Measurements from ENCODE around the gene CYP2W1.
"Not testable (repeated sequence)": the region's sequence is repeated elsewhere in the genome, so short reads cannot be mapped to it uniquely, and the experiment has no call there.

Gene CYP2W1, protein sequence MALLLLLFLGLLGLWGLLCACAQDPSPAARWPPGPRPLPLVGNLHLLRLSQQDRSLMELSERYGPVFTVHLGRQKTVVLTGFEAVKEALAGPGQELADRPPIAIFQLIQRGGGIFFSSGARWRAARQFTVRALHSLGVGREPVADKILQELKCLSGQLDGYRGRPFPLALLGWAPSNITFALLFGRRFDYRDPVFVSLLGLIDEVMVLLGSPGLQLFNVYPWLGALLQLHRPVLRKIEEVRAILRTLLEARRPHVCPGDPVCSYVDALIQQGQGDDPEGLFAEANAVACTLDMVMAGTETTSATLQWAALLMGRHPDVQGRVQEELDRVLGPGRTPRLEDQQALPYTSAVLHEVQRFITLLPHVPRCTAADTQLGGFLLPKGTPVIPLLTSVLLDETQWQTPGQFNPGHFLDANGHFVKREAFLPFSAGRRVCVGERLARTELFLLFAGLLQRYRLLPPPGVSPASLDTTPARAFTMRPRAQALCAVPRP

GRCh38 chr7:983004-983615 lies at the start of gene CYP2W1:
Gene CYP2W1 (plus strand): TSS chr7:983181. CDS start chr7:983212, 31 bp downstream.
- FAIRE-seq = no peak

DNA sequence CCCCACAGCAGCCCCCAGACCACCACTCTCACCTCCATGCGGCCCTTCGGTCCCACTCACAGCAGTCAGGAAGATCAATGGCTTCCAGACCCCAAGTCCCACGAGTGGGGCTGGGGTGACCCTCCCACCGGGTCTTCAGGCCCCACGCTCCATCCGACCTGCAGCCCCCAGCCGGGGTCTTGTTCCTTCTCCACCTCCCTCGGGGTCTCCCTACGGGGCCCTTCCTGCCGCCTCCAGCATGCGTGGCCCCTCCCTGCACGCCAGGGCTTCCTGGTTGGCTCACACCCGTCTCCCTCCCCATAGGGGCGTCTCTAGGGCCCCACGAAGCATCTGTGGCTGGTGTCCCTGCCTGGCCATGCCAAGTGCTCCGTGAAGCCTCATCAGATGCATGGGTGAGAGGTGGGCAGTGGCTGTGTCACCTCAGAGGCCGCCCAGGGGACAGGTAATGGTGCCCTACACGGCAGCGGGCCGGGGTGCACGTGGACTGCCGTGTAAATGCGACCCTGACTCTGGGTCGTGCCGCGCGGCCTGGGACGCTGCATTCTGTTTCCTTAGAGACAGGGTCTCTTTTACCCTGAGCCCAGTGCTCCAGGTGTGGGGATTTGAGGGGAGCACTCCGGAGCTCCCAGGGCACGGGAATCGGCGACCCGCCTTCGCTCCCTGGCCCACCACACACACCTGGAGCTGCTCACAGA lies 48.4 kb upstream of the CYP2W1 start:
- no peak for FAIRE-seq

- FAIRE-seq = no peak
Measured at GRCh38 chr7:935164-935873, 47.7 kb upstream of the CYP2W1 start.

- FAIRE-seq = no peak
Measured at GRCh38 chr7:935874-936385, 47.1 kb upstream of the CYP2W1 start.

- no peak for FAIRE-seq
Measured at GRCh38 chr7:936386-937054, 46.5 kb upstream of the CYP2W1 start.

DNA sequence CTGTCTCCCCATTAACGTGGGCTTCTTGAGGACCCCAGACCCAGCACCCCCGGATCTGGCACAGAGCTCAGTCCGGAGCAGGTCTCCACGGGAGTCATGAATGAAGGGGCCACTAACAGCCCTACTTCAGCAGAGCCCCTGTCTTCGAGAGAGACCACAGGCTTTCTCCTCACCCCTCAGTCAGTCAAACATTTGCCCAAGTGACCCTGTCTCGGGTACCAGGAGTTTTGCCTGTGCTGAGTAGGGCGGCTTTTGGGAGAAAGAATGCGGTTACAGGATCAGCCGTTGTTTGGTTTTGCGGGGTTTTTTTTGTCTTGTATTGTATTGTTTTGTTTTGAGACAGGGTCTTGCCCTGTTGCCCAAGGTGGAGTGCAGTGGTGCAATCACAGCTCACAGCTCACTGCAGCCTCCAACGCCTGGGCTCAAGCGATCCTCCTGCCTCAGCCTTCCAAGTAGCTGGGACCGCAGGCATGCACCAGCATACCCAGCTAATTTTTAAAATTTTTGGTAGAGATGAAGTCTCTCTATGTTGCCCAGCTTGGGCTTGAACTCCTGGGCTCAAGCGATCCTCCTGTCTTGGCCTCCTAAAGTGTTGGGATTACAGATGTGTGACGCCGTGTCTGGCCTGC lies 45.0 kb upstream of the CYP2W1 start:
- no peak for FAIRE-seq

DNA sequence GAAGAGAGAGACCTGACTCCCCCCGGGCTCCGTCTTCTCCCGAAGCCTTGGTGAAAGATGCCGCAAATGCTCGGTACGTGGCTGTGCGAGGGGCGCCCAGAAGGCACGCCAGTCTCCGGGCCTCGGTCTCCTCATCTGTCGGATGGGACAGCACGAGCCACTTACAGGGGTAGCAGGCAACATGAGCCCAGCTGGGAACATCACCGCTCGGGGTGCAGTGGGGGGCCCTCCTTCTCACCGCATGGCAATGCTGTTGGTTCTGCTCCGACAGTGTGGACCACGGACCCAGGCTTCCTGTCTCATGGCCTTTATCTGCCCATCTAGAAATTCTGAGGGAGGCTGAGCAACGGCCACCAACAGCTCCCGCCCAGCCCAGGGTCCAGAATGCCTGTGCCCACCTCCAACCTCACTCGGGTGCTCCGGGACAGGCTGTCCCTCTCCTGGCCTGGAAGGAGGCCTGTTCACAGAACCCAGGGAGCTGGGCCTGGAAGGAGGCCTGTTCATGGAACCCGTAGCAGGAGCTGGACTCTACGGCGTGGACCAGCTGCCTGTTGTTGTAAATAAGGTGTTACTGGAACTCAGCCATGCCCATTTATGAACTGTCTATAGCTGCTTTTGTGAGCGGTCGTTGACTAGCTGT lies 44.3 kb upstream of the CYP2W1 start:
- FAIRE-seq = no peak

- FAIRE-seq = no peak
Measured at GRCh38 chr7:939843-940242, 43.1 kb upstream of the CYP2W1 start.

- FAIRE-seq = no peak
Measured at GRCh38 chr7:940599-941408, 42.2 kb upstream of the CYP2W1 start.

DNA sequence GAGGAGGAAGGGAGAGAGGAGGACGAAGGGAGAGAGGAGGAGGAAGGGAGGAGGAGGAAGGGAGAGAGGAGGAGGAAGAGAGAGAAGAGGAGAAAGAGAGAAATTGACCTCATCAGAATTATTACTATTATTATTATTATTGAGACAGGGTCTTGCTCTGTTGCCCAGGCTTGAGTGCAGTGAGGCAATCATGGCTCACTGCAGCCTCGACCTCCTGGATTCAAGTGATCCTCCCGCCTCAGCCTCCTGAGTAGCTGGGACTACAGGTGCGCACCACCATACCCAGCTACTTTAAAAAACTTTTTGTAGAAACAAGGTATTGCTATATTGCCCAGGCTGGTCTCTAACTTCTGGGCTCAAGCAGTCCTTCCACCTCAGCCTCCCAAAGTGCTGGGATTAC lies 39.2 kb upstream of the CYP2W1 start:
- FAIRE-seq = not testable (repeated sequence)

- FAIRE-seq = no peak
Measured at GRCh38 chr7:944744-945143, 38.2 kb upstream of the CYP2W1 start.

DNA sequence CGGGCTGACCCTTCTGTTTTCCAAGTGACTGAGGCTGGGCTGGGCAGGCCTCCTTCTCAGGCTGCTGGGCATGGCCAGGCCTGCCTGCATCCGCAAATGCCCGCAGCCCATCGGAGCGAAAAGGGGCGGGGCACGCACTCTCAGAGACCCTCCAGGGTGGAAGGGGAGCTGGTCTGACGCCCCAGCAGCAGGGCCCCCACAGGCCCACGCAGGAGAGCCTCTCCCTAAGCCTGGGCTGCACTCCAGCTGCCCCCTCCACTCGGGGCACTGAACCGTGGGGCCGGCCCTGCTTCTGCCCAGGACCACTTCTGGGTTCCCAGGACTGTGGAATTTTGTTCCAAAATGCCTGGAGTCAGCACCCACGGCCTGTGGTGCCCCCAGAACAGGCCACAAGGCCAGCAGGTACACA lies 37.8 kb upstream of the CYP2W1 start:
- FAIRE-seq = no peak

DNA sequence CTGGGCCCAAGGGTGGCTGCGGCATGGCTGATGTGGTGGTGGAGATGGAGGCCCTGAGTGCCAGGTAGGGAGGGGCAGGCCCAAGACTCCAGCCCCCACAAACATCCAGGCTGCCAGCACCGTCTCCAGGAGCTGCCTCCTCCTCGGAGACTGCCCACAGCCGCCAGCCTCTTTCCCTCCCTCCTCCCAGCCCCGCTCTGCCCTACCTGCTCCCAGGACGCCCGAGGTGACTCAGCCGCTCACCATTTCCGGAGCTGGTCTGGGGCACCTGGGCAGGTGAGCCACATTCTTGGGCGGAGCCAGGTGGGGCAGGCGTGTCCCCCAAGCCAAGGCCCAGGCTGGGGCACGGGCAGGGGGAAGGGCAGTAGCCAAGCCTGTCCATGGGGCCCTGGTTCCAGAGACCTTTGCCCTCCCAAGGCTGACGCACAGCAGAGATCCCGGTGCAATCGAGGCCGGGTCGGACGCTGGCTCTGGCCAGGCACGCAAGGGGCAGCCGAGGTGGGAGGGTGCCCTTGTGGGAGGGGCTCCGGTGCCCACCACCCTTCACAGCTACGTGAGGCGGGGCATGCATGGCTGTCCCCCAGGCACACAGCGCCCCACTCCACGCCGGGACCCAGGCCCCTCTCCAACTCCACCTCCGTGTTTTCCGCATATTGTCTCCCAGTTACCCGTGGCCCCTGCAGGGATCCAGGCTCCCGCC lies 37.3 kb upstream of the CYP2W1 start:
- no peak for FAIRE-seq

DNA sequence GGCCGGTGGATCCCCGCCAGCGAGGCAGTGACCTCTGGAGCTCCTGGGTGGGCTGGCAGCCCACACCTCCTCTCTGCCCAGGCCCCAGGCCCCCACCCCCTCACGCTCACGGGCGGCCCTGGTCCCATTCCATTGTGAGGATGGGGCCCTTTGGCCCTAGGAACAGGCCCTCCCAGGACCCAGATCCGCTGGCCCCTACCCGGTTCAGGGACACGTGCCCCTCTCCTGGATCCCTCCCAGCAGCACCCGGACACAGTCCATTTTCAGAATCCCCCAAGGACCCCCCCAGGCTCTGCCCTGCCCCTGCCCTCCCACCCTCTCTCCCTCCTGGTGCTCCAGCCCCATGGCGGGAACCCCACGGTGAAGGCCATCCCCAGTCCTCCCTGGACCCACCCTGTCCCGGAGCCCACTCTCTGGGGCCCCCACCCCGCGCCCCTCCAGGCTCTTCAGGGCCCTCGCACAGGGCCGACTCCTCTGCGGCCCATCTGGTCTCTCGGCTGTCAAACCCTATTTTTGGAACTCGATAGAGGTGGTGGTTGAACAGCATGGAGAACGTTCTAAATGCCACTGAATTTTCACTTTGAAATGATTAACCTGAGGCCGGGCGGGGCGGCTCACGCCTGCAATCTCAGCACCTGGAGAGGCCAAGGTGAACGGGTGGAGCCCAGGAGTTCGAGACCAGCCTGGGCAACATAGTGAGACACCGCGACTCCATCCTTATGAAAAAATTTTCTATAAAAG lies 36.6 kb upstream of the CYP2W1 start:
- no peak for FAIRE-seq

GRCh38 chr7:947391-948210 lies 35.4 kb upstream of the CYP2W1 start:
- FAIRE-seq = no peak

GRCh38 chr7:949021-949934 lies 33.7 kb upstream of the CYP2W1 start:
- FAIRE-seq = no peak
